ENCODE data around the gene SLC6A7.

- TF ChIP-seq CTCF (IDR thresholded peaks at IDR 0.05) (no peak), POLR2A (IDR thresholded peaks at IDR 0.05) (no peak)
Observed at GRCh38 chr5:150164211-150164980, 25.5 kb upstream of the SLC6A7 start.
